Esophagus squamous epithelium (tissue), 5 donors: ENCODE results near the gene TRAPPC6A. TPM values are rescaled to one million over a fixed set of nuclear protein-coding genes. Genes with fewer than 3 reads are reported as not detected.

Source experiments
- DNase-seq: peaks from one replicate; lab custom pipeline; 2025; lab: John Stamatoyannopoulos, UW
- H3K27ac ChIP-seq, 4 donors: fragments of 200-600 bp; sonication (generic); one replicate each; pipeline ENCODE4 v1.5.1; 2016 to 2019; ENCODE audit warnings: mild to moderate bottlenecking in 1 of 4
- H3K27me3 ChIP-seq, 4 donors: fragments of 200-600 bp; sonication (generic); 1 replicate in 3 of 4; 2 replicates in 1 of 4; pipeline versions ENCODE4 v1.5.1 to v1.6.0; 2017 to 2021; ENCODE audit warnings: antibody characterized with exemption in 1 of 4
- H3K36me3 ChIP-seq, 3 donors: fragments of 200-600 bp; sonication (generic); one replicate each; pipeline ENCODE4 v1.5.1; 2016 to 2019
- H3K4me1 ChIP-seq, 3 donors: fragments of 200-600 bp; sonication (generic); one replicate each; pipeline ENCODE4 v1.5.1; 2017 to 2019
- H3K4me3 ChIP-seq, 4 donors: fragments of 200-600 bp; sonication (generic); 1 replicate in 3 of 4; 2 replicates in 1 of 4; pipeline ENCODE4 v1.5.1; 2016 to 2019; ENCODE audit warnings: mild to moderate bottlenecking in 2 of 4, moderate library complexity in 1 of 4
- H3K9me3 ChIP-seq, 3 donors: fragments of 200-600 bp; sonication (generic); one replicate each; pipeline ENCODE4 v1.5.1; 2016 to 2019
- POLR2A ChIP-seq, 4 donors: fragments of 450-650 bp; IDR thresholded peaks; one replicate each; pipeline ENCODE4 v1.6.1; 2017; ENCODE audit warnings: antibody characterized with exemption in 4 of 4, mild to moderate bottlenecking in 4 of 4, moderate library complexity in 3 of 4
- WGBS, 2 donors: methylation state at CpG; one replicate each; pipeline ENCODE4 v1.1.5; 2018; 5-methylcytosine and 5-hydroxymethylcytosine counted together
- intact Hi-C: fragments of 100-400 bp; cut with DNase I; formaldehyde crosslinking; loops from one replicate; pipeline ENCODE4 v1.15.0; 2022
- total RNA-seq, 4 donors: library from RNA; depleted of rRNA; stranded (reverse); fragments of >200 nt; gene quantifications; one replicate each; pipeline ENCODE4 v1.1.0, GENCODE V29; 2016
- TF ChIP-seq, protein P1 (sequence below), 6 experiments: fragments of 450-650 bp in 4 of 6; fragments of 200-600 bp in 2 of 6; sonication (generic) in 2 of 6; IDR thresholded peaks; one replicate each; pipeline ENCODE4 v1.5.1; 2016 to 2019; ENCODE audit warnings: antibody characterized with exemption in 6 of 6, mild to moderate bottlenecking in 4 of 6, moderate library complexity in 4 of 6
- donor health status: DM: yes; HTN: yes; CAD: no.

The TRAPPC6A gene
- total RNA-seq, 4 donors from 2014 or later, result 5.4 to 27.8 (median 18.0) TPM

DNA sequence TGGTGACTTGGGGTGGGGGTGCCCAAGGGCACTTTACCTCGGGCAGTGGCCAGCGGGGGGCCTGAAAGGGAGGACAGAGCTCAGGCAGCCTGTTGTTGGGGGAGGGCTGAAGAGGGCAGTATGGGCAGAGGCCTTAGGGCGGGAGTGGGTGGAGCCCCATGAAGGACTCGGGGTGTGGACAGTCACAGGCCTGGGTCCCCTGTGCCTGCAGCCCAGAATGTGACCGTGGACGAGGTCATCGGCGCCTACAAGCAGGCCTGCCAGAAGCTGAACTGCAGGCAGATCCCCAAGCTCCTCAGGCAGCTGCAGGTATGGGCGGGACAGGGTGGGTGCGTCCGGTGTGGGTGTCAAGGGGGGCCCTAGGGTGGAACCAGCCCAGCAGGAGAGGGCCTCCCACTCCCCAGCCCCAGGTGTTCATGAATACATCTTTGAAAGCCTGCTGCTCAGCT is 39.7 kb downstream of the TRAPPC6A start:
- intact Hi-C loops, result no loop called here
- TF ChIP-seq, protein P1, sequence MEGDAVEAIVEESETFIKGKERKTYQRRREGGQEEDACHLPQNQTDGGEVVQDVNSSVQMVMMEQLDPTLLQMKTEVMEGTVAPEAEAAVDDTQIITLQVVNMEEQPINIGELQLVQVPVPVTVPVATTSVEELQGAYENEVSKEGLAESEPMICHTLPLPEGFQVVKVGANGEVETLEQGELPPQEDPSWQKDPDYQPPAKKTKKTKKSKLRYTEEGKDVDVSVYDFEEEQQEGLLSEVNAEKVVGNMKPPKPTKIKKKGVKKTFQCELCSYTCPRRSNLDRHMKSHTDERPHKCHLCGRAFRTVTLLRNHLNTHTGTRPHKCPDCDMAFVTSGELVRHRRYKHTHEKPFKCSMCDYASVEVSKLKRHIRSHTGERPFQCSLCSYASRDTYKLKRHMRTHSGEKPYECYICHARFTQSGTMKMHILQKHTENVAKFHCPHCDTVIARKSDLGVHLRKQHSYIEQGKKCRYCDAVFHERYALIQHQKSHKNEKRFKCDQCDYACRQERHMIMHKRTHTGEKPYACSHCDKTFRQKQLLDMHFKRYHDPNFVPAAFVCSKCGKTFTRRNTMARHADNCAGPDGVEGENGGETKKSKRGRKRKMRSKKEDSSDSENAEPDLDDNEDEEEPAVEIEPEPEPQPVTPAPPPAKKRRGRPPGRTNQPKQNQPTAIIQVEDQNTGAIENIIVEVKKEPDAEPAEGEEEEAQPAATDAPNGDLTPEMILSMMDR (IDR thresholded peaks at IDR 0.05), result no peak
- no peak for TF ChIP-seq POLR2A (IDR thresholded peaks at IDR 0.05)
- WGBS, 2 donors, result 61 to 64% methylated on average over 3 to 7 of the region's 11 CpGs
- Histone ChIP-seq H3K36me3 (peaks cover 11 to 41% (median 11%) of the 10 kb centered on the region in 3 donors), H3K4me1 (peaks cover 0 to 20% (median 0%) of the 10 kb centered on the region in 3 donors), H3K4me3 (no peak overlapping the region), H3K9me3 (no peaks in the 10 kb centered on the region), H3K27me3 (no peaks in the 10 kb centered on the region), H3K27ac (no peak overlapping the region)
- DNase-seq, result no peak

GRCh38 chr19:45137179-45137761 is 40.8 kb downstream of the TRAPPC6A start:
- no peak for DNase-seq
- H3K36me3 ChIP-seq, result peaks cover 6 to 38% (median 8%) of the 10 kb centered on the region in 3 donors
- intact Hi-C loops, result no loop called here
- H3K27ac ChIP-seq, result peak overlapping the region in 1 of 4 donors; percentile 71
- no peaks in the 10 kb centered on the region for H3K9me3 ChIP-seq
- 74 to 78% methylated on average over 7 to 10 of the region's 17 CpGs for WGBS, 2 donors
- no peak for TF ChIP-seq POLR2A (IDR thresholded peaks at IDR 0.05)
- TF ChIP-seq, protein P1 (IDR thresholded peaks at IDR 0.05), result no peak
- H3K4me3 ChIP-seq, result no peak overlapping the region
- H3K4me1 ChIP-seq, result peaks cover 0 to 20% (median 0%) of the 10 kb centered on the region in 3 donors
- no peaks in the 10 kb centered on the region for H3K27me3 ChIP-seq

DNA sequence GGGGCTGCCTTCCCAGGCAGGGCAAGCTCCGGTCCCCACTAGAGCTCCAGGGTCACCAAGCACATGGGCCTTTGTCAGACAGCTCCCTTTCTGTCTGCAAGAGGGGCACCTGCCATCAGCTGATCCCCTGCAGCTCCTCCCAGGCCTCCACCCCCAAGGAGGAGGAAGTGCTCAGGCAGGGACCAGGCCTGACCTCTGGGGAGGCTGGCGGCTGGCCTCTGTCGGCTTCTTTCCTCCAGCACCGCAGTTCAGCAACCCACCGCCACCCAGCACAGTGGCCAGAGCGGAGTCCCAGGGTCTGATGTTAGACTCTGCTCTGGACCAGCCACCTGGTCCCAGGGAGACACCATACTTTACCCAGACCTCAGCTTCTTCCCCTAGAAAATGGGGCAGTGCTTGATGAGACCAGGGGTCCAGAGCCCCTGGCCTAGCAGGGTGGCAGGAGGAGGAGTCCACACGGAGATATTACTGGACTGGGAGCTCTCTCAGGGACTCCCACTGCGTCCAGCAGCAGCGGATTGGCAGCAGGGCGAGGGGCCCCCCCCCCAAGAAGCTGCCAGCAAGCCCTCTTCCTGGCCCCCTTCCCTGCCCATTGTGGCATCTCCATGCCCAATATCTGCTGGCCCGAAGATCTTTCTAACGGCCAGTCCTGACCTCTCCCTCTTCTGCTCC is 41.4 kb downstream of the TRAPPC6A start:
- TF ChIP-seq, protein P1 (IDR thresholded peaks at IDR 0.05), result no peak
- no peak for TF ChIP-seq POLR2A (IDR thresholded peaks at IDR 0.05)
- Histone ChIP-seq H3K36me3 (peaks cover 4 to 31% (median 6%) of the 10 kb centered on the region in 3 donors), H3K27me3 (no peaks in the 10 kb centered on the region), H3K4me1 (peaks cover 0 to 20% (median 0%) of the 10 kb centered on the region in 3 donors), H3K4me3 (no peak overlapping the region), H3K27ac (peak overlapping the region in 1 of 4 donors; percentile 71), H3K9me3 (no peaks in the 10 kb centered on the region)
- intact Hi-C loops, result no loop called here
- DNase-seq, result no peak
- 85 to 87% methylated on average over 7 to 8 of the region's 12 CpGs for WGBS, 2 donors

GRCh38 chr19:45135176-45135885 is 42.7 kb downstream of the TRAPPC6A start:
- TF ChIP-seq POLR2A (IDR thresholded peaks at IDR 0.05), result no peak
- TF ChIP-seq, protein P1 (IDR thresholded peaks at IDR 0.05), result no peak
- WGBS, 2 donors, result 93 to 97% methylated on average over 19 of the region's 21 CpGs
- intact Hi-C loops, result no loop called here
- H3K4me3 ChIP-seq, result no peak overlapping the region
- peaks cover 0 to 20% (median 0%) of the 10 kb centered on the region in 3 donors for H3K4me1 ChIP-seq
- H3K27me3 ChIP-seq, result no peaks in the 10 kb centered on the region
- no peak overlapping the region for H3K27ac ChIP-seq
- peaks cover 0 to 18% (median 0%) of the 10 kb centered on the region in 3 donors for H3K36me3 ChIP-seq
- no peak for DNase-seq
- no peaks in the 10 kb centered on the region for H3K9me3 ChIP-seq
